Hepatocyte (in vitro differentiated cells): ENCODE measurements around the gene IYD. TPM values are rescaled to one million over a fixed set of nuclear protein-coding genes. Genes with fewer than 3 reads are reported as not detected.
"Not testable (repeated sequence)": the region's sequence is repeated elsewhere in the genome, so short reads cannot be mapped to it uniquely, and the experiment has no call there.

Source experiments
- DNase-seq: peaks from one replicate; pipeline ENCODE4 v3.0.0-alpha.2; 2016; ENCODE audit warnings: low spot score
- H2AFZ ChIP-seq: fragments of 200-600 bp; sonication (generic); 2 replicates; pipeline ENCODE4 v1.6.0; 2016; ENCODE audit warnings: antibody characterized with exemption, mild to moderate bottlenecking
- H3K27ac ChIP-seq: fragments of 200-600 bp; sonication (generic); 2 replicates; pipeline ENCODE4 v1.5.1; 2016; ENCODE audit warnings: mild to moderate bottlenecking
- H3K27me3 ChIP-seq: fragments of 200-600 bp; sonication (generic); 2 replicates; pipeline ENCODE4 v1.6.1; 2016
- H3K36me3 ChIP-seq: fragments of 200-600 bp; sonication (generic); replicated peaks from 2 replicates; pipeline ENCODE4 v1.5.1; 2016; ENCODE audit warnings: low read depth; ENCODE audit not compliant: insufficient read depth
- H3K4me1 ChIP-seq: fragments of 200-600 bp; sonication (generic); 2 replicates; pipeline ENCODE4 v1.5.1; 2016; ENCODE audit warnings: mild to moderate bottlenecking, moderate library complexity; ENCODE audit not compliant: insufficient read depth
- H3K4me2 ChIP-seq: fragments of 200-600 bp; sonication (generic); 2 replicates; pipeline ENCODE4 v1.6.0; 2016
- H3K4me3 ChIP-seq: fragments of 200-600 bp; sonication (generic); 2 replicates; pipeline ENCODE4 v1.5.1; 2016; ENCODE audit warnings: mild to moderate bottlenecking
- H3K79me2 ChIP-seq: fragments of 200-600 bp; sonication (generic); 2 replicates; pipeline ENCODE4 v1.6.0; 2017; ENCODE audit warnings: mild to moderate bottlenecking
- H3K9me2 ChIP-seq: fragments of 200-600 bp; sonication (generic); replicated peaks from 2 replicates; pipeline ENCODE4 v1.6.0; 2017; ENCODE audit warnings: mild to moderate bottlenecking; ENCODE audit not compliant: insufficient read depth
- H3K9me3 ChIP-seq: fragments of 200-600 bp; sonication (generic); 2 replicates; pipeline ENCODE4 v1.5.1; 2016; ENCODE audit warnings: low read depth, mild to moderate bottlenecking
- H4K20me1 ChIP-seq: fragments of 200-600 bp; sonication (generic); 2 replicates; pipeline ENCODE4 v1.6.0; 2016; ENCODE audit warnings: mild to moderate bottlenecking; ENCODE audit not compliant: insufficient read depth, poor library complexity, severe bottlenecking
- CTCF ChIP-seq: fragments of 200-600 bp; sonication (generic); IDR thresholded peaks from 2 replicates; pipeline ENCODE4 v1.5.1; 2016; ENCODE audit warnings: antibody characterized with exemption, mild to moderate bottlenecking; ENCODE audit not compliant: poor library complexity
- EZH2 ChIP-seq: fragments of 200-600 bp; sonication (generic); IDR thresholded peaks from 2 replicates; pipeline ENCODE4 v1.6.1; 2016; ENCODE audit warnings: antibody characterized with exemption, mild to moderate bottlenecking, borderline replicate concordance
- EZH2phosphoT487 ChIP-seq: fragments of 200-600 bp; sonication (generic); IDR thresholded peaks from one replicate; pipeline ENCODE4 v1.6.1; 2018; ENCODE audit warnings: antibody characterized with exemption, mild to moderate bottlenecking, low read depth, moderate library complexity; ENCODE audit not compliant: unreplicated experiment, severe bottlenecking
- WGBS: methylation state at CpG from one replicate; pipeline ENCODE4 v1.1.6; 2016; ENCODE audit warnings: low lambda C conversion rate; ENCODE audit errors: missing lambda C conversion rate; 5-methylcytosine and 5-hydroxymethylcytosine counted together
- polyA plus RNA-seq: library from polyadenylated mRNA; unstranded; fragments of >200 nt; fragmentation: Nextera tagmentation; extraction: Ambion mirVana; gene quantifications from 2 replicates; pipeline ENCODE4 v1.2.1, GENCODE V29; 2016
- total RNA-seq: library from RNA; depleted of rRNA; stranded (reverse); fragments of >200 nt; gene quantifications from 2 replicates; pipeline ENCODE4 v1.2.3, GENCODE V29; 2014

Gene IYD
- total and polyA plus RNA-seq, 2 experiments from 2014 or later: 3.1 to 8.5 TPM

GRCh38 chr6:150443621-150444020 is 74.8 kb downstream of the IYD start:
- no peaks in the 10 kb centered on the region for H3K9me2 ChIP-seq
- H3K4me1 ChIP-seq: no peaks in the 10 kb centered on the region
- no peaks in the 10 kb centered on the region for H4K20me1 ChIP-seq
- DNase-seq: no peak
- no peak overlapping the region for H3K27ac ChIP-seq
- H3K79me2 ChIP-seq: no peaks in the 10 kb centered on the region
- no peak overlapping the region for H3K4me3 ChIP-seq
- H3K9me3 ChIP-seq: no peaks in the 10 kb centered on the region
- no peaks in the 10 kb centered on the region for H3K27me3 ChIP-seq
- H3K4me2 ChIP-seq: no peak overlapping the region
- H3K36me3 ChIP-seq: no peaks in the 10 kb centered on the region
- TF ChIP-seq CTCF (no peak), EZH2 (no peak), EZH2phosphoT487 (no peak)
- WGBS: 82% methylated on average over 5 of the region's 5 CpGs
- H2AFZ ChIP-seq: no peak overlapping the region

GRCh38 chr6:150444308-150444707 is 75.5 kb downstream of the IYD start:
- Histone ChIP-seq H4K20me1 (no peaks in the 10 kb centered on the region), H3K4me2 (no peak overlapping the region), H3K27ac (no peak overlapping the region), H3K36me3 (no peaks in the 10 kb centered on the region), H3K27me3 (no peaks in the 10 kb centered on the region), H3K4me1 (no peaks in the 10 kb centered on the region), H2AFZ (no peak overlapping the region), H3K9me2 (no peaks in the 10 kb centered on the region), H3K79me2 (no peaks in the 10 kb centered on the region), H3K4me3 (no peak overlapping the region), H3K9me3 (no peaks in the 10 kb centered on the region)
- no peak for DNase-seq
- no peak for TF ChIP-seq EZH2
- no peak for TF ChIP-seq EZH2phosphoT487
- TF ChIP-seq CTCF: no peak
- WGBS: 75% methylated on average over 6 of the region's 6 CpGs

GRCh38 chr6:150445486-150445885 is 76.7 kb downstream of the IYD start:
- Histone ChIP-seq H3K27ac (no peak overlapping the region), H3K27me3 (no peaks in the 10 kb centered on the region), H3K4me2 (no peak overlapping the region), H4K20me1 (no peaks in the 10 kb centered on the region), H3K4me1 (no peaks in the 10 kb centered on the region), H3K4me3 (no peak overlapping the region), H3K9me2 (no peaks in the 10 kb centered on the region), H3K9me3 (no peaks in the 10 kb centered on the region), H3K79me2 (no peaks in the 10 kb centered on the region), H3K36me3 (no peaks in the 10 kb centered on the region), H2AFZ (no peak overlapping the region)
- DNase-seq: no peak
- TF ChIP-seq EZH2phosphoT487 (no peak), EZH2 (no peak), CTCF (no peak)
- 98% methylated on average over 2 of the region's 2 CpGs for WGBS

GRCh38 chr6:150448221-150448620 is 79.4 kb downstream of the IYD start:
- 62% methylated on average over 1 of the region's 1 CpG for WGBS
- no peaks in the 10 kb centered on the region for H3K27me3 ChIP-seq
- H3K27ac ChIP-seq: no peak overlapping the region

GRCh38 chr6:150449055-150449454 is 80.2 kb downstream of the IYD start:
- H3K79me2 ChIP-seq, H2AFZ ChIP-seq, H4K20me1 ChIP-seq, H3K27me3 ChIP-seq, H3K27ac ChIP-seq, H3K4me1 ChIP-seq, H3K4me3 ChIP-seq, H3K9me2 ChIP-seq, H3K36me3 ChIP-seq, H3K9me3 ChIP-seq, H3K4me2 ChIP-seq, DNase-seq: not testable (repeated sequence)
- 95% methylated on average over 5 of the region's 5 CpGs for WGBS

More at GRCh38 chr6:150448221-150448620, 79.4 kb downstream of the IYD start:
- no peak overlapping the region for H3K4me2 ChIP-seq
- H3K36me3 ChIP-seq: no peaks in the 10 kb centered on the region
- H4K20me1 ChIP-seq: no peaks in the 10 kb centered on the region
- no peak for DNase-seq
- TF ChIP-seq EZH2 (no peak), EZH2phosphoT487 (no peak), CTCF (no peak)
- H3K4me1 ChIP-seq: no peaks in the 10 kb centered on the region
- no peak overlapping the region for H3K4me3 ChIP-seq
- H3K9me2 ChIP-seq: no peaks in the 10 kb centered on the region
- H3K79me2 ChIP-seq: no peaks in the 10 kb centered on the region
- H3K9me3 ChIP-seq: no peaks in the 10 kb centered on the region
- H2AFZ ChIP-seq: no peak overlapping the region
